TTC549 (cell line): ENCODE measurements around the gene ELL3.
"Not testable (repeated sequence)": the region's sequence is repeated elsewhere in the genome, so short reads cannot be mapped to it uniquely, and the experiment has no call there.

Experiments used
- FAIRE-seq: peaks from 2 replicates; lab custom pipeline; 2012; peaks lifted over from hg19 to GRCh38; lab: Jason Lieb, UNC

The ELL3 gene

GRCh38 chr15:43791993-43792760 is 15.4 kb upstream of the ELL3 start, which contains the start of gene SERF2:
TSS of gene SERF2 (plus strand) at chr15:43792320. CDS start at chr15:43792377, 57 bp downstream.
- FAIRE-seq = peak; percentile 76

- no peak for FAIRE-seq
These were observed 12.6 kb upstream of the ELL3 start for GRCh38 chr15:43789409-43789808.

GRCh38 chr15:43779016-43779415 is 2.2 kb upstream of the ELL3 start:
- no peak for FAIRE-seq

DNA sequence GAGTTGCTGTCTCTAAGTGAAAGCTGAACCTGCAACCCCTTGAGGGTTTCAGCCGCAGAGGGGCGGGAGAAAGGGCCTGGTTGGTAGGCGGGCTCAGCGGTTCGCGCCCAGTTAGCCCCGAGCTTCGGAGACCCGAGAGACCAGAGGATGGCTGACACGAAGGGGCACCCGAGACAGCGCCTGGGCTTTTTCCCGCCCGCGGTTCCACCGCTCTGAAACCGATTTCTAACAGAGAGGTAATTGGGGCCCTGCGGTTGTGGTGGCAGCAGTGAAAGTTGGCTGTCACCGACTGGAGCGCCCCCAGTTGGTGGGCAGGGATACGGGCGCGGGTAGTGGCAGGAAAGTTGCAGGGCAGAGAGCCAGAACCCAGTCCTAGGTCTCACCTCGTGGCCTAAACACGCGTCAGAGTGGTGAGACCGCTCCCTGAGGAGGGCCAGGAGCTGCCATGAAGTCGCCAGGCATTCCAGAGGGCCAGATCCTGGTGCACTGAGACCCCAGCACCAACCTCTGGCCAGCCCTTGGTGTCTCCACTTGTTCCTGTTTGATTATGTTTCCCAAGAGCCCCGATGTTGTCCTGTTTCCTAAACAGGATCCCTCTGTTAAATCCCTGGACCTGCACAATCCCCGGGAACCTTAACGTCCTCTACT is 625 bp upstream of the ELL3 start:
- no peak for FAIRE-seq

GRCh38 chr15:43776101-43776717 is 557 bp downstream of the ELL3 start:
- no peak for FAIRE-seq

GRCh38 chr15:43775411-43775965 is 1.3 kb downstream of the ELL3 start:
- no peak for FAIRE-seq

GRCh38 chr15:43774062-43774461 is 2.7 kb downstream of the ELL3 start:
- no peak for FAIRE-seq

DNA sequence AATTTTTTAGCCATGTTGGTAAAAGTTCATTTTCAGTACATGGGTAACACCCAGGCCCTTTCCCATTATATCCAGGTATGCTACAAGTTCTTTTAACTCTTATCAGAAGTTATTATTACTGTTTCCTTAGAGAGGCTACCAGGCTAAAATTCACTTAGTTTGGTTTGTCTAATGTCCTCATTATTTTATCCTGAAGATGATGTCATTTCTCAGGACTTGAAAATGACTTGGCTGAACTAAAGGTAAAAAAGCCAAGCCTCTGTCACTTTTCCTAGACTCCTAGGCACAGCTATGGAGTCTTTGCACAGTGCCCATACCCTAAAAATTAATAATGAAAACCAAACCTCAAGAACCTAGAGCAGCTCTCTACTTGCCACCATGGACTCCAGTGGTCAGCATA is 4.1 kb downstream of the ELL3 start:
- FAIRE-seq = no peak

GRCh38 chr15:43771816-43772215 is 5.0 kb downstream of the ELL3 start:
- no peak for FAIRE-seq

- FAIRE-seq = peak; percentile 54
These were observed 7.1 kb downstream of the ELL3 start for GRCh38 chr15:43769584-43770228.

GRCh38 chr15:43763819-43764446 is 12.8 kb downstream of the ELL3 start:
- FAIRE-seq = no peak

- no peak for FAIRE-seq
These were observed 13.9 kb downstream of the ELL3 start for GRCh38 chr15:43762824-43763223.

GRCh38 chr15:43751885-43752284 is 24.9 kb downstream of the ELL3 start:
- FAIRE-seq = no peak

DNA sequence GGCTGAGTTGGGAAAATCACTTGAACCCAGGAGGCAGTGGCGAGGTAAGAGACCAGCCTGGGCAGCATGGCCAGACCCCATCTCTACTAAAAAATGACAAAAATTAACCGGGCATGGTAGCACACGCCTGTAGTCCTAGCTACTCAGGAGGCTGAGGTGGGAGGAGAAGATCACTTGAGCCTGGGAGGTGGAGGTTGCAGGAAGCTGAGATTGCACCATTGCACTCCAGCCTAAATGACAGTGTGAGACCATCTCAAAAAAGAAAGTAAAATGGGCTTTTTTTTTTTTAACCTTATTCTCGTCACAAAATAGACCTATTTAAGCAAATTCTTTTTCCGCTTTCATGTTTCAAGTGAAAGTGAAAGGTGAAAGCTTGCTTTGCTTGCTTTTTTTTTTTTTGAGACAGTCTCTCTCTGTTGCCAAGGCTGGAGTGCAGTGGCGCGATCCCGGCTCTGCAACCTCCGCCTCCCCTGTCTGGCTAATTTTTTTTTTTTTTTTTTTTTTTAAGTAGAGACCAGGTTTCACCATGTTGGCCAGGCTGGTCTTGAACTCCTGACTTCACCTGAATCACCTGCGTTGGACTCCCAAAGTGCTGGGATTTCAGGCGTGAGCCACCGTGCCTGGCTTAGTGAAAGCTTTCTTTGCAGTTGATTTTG is 26.9 kb downstream of the ELL3 start:
- FAIRE-seq = no peak

GRCh38 chr15:43748376-43748775 is 28.4 kb downstream of the ELL3 start:
- FAIRE-seq = no peak

GRCh38 chr15:43746903-43747309 is 29.9 kb downstream of the ELL3 start:
- FAIRE-seq = not testable (repeated sequence)

- FAIRE-seq = not testable (repeated sequence)
These were observed 30.4 kb downstream of the ELL3 start, which contains the start of gene PDIA3 for GRCh38 chr15:43746245-43746902. TSS of gene PDIA3 (plus strand) at chr15:43746438. CDS start at chr15:43746540, 102 bp downstream.

- FAIRE-seq = no peak
These were observed 41.4 kb downstream of the ELL3 start for GRCh38 chr15:43735416-43735815.

DNA sequence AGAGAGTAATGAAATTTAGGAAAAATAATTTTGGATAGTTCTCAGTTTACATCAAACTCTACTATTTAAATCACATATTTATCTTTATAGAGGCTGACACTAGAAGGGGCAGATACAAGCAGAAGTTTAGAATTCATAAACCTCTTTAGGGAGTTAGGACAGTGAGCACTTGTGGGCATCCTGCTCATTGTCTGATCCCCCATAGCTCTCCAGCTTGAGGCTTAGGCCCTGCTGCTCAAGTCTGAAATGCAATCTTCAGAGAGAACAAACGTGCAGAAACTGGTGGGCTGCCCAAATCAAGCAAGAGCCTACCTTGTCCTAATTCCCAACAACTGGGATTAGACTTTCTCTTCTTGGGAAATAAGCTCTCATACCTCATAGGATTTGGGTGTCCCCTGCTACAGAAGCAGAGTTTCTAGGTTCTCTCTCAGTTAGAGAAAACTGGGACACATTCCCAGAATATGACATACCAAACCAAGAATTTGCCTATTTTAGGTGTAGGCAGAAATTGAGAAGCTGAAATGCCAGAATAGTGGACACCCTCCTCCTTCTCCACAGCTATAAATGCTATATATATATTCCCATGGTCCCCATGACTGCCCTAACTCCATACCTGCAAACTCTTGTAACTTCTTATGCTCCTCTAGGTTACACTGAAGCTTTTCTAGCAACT is 48.6 kb downstream of the ELL3 start:
- FAIRE-seq = not testable (repeated sequence)

GRCh38 chr15:43726306-43726705 is 50.5 kb downstream of the ELL3 start:
- FAIRE-seq = not testable (repeated sequence)
